Panc1 (cell line): ENCODE data around the gene GPC1. TPM values are rescaled to one million over a fixed set of nuclear protein-coding genes. Genes with fewer than 3 reads are reported as not detected.

Experiments
- ATAC-seq: fragments of 200-7000 bp; cut with Tn5 transposase; 2 replicates; pipeline ENCODE4 v1.9.1; 2020; ENCODE audit warnings: mild to moderate bottlenecking, moderate library complexity
- BruUV-seq: library from RNA; stranded (reverse); fragments of 400-500 nt; replicated peaks from 2 replicates; lab custom pipeline; 2021; lab: Mats Ljungman, UMichigan
- CTCF ChIA-PET: fragments of 300-600 bp; sonication (Branson Sonifier 250); formaldehyde crosslinking; loops from one replicate; lab custom pipeline; 2022; ENCODE audit warnings: antibody characterized with exemption; lab: Charles Lee
- POLR2A ChIA-PET: fragments of 300-600 bp; sonication (Branson Sonifier 250); formaldehyde crosslinking; loops from one replicate; lab custom pipeline; 2022; ENCODE audit warnings: antibody characterized with exemption; lab: Charles Lee
- DNase-seq: peaks from one replicate; pipeline ENCODE4 v3.0.0-alpha.2; 2010; ENCODE audit warnings: low read depth, low spot score
- H3K27ac ChIP-seq: 2 replicates; pipeline ENCODE4 v1.5.1; 2011; ENCODE audit warnings: mild to moderate bottlenecking, low read length, inconsistent platforms
- H3K27me3 ChIP-seq: fragments of 200-500 bp; sonication (Bioruptor generic); 2 replicates; pipeline ENCODE4 v1.6.0; 2014; ENCODE audit warnings: low read length, inconsistent platforms; ENCODE audit not compliant: control insufficient read depth, insufficient read depth
- H3K36me3 ChIP-seq: fragments of 200-500 bp; sonication (Bioruptor generic); 2 replicates; pipeline ENCODE4 v1.5.1; 2014; ENCODE audit warnings: inconsistent platforms, mild to moderate bottlenecking, low read length, moderate library complexity; ENCODE audit not compliant: control insufficient read depth, insufficient read depth
- H3K4me1 ChIP-seq: 2 replicates; pipeline ENCODE4 v1.5.1; 2011; ENCODE audit warnings: inconsistent platforms, mild to moderate bottlenecking, low read length, moderate library complexity; ENCODE audit not compliant: control insufficient read depth, insufficient read depth
- H3K4me3 ChIP-seq, 2 experiments: 2 replicates each; pipeline ENCODE4 v1.5.1; 2011 to 2012; ENCODE audit warnings: low read depth in 2 of 2, low read length in 2 of 2, mild to moderate bottlenecking in 2 of 2, inconsistent platforms in 1 of 2, moderate library complexity in 1 of 2
- H3K9me3 ChIP-seq: fragments of 200-500 bp; sonication (Bioruptor generic); 2 replicates; pipeline ENCODE4 v1.5.1; 2014; ENCODE audit warnings: low read depth, mild to moderate bottlenecking, inconsistent platforms, low read length, moderate library complexity; ENCODE audit not compliant: control insufficient read depth, insufficient read depth
- POLR2AphosphoS5 ChIP-seq: IDR thresholded peaks from 2 replicates; pipeline ENCODE4 v1.6.1; 2012; ENCODE audit warnings: mild to moderate bottlenecking, low read depth, low read length, moderate library complexity
- SIN3A ChIP-seq: IDR thresholded peaks from 2 replicates; pipeline ENCODE4 v1.6.1; 2012; ENCODE audit warnings: low read depth, mild to moderate bottlenecking, low read length, moderate library complexity, borderline replicate concordance; ENCODE audit not compliant: insufficient read depth
- TCF7L2 ChIP-seq: IDR thresholded peaks from 2 replicates; pipeline ENCODE4 v1.6.1; 2011; ENCODE audit warnings: mild to moderate bottlenecking, low read depth, low read length, inconsistent platforms
- in situ Hi-C: cut with HindIII; loops from 2 replicates; pipeline ENCODE4 v1.10.0; 2016; ENCODE audit warnings: low sequenced_read_pairs, low pct_unique_long_range_greater_than_20kb
- intact Hi-C: fragments of 100-400 bp; cut with micrococcal nuclease; formaldehyde crosslinking; loops from one replicate; pipeline ENCODE4 v1.10.0; 2022; ENCODE audit not compliant: unreplicated experiment
- total RNA-seq: library from RNA; stranded (reverse); gene quantifications from one replicate; pipeline ENCODE4 v1.2.1, GENCODE V29; 2021; ENCODE audit not compliant: unreplicated experiment
- TF ChIP-seq, protein P1 (sequence below): fragments of 450-650 bp; IDR thresholded peaks from 2 replicates; pipeline ENCODE4 v1.5.1; 2017; ENCODE audit warnings: mild to moderate bottlenecking
- TF ChIP-seq, protein P2 (sequence below), 2 experiments: IDR thresholded peaks; 2 replicates each; pipeline ENCODE4 v1.6.1; 2011 to 2012; ENCODE audit warnings: low read depth in 2 of 2, control low read depth in 1 of 2, low read length in 1 of 2, mild to moderate bottlenecking in 1 of 2, moderate library complexity in 1 of 2; ENCODE audit not compliant: insufficient read depth in 1 of 2

GPC1 gene
- total RNA-seq, 1 experiment from 2014 or later, result 88.7 TPM

DNA sequence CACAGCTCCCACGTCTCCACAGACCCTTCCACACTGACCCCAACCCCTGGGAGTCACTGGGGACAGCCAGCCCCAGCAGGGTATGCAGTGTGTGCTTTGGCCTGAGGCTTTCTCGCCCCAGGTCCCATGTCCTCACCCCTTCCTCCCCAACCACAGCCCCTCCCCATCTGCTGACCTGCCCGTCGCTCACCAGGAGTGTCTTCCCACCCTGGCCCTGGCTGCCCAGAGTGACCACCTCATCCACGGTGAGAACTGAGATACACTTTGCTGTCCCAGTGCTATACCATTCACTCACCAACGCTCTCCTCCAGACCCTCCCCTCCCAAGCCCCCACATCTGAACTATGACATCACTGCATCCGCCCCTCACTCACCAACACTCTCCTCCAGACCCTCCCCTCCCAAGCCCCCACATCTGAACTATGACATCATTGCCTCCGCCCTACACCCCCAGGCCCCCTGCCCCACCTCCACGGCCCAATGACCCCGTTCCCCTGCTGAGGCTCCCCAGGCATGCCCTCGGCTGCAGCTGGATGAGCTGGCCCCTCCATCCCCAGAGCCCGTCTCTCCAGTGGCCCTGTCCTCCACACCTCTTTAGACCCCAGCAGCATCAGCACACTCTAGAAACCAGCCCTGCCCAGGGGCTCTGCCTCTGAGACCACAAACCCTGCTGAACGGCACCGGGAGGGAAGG lies 67.1 kb downstream of the GPC1 start:
- ATAC-seq (no peak), DNase-seq (no peak)
- no peak for TF ChIP-seq SIN3A
- no peak overlapping the region for H3K27ac ChIP-seq
- intact Hi-C loops (no loop called here), in situ Hi-C loops (no loop called here)
- H3K4me1 ChIP-seq, result no peaks in the 10 kb centered on the region
- no peaks in the 10 kb centered on the region for H3K36me3 ChIP-seq
- H3K9me3 ChIP-seq, result no peaks in the 10 kb centered on the region
- no TSS peak for BruUV-seq
- H3K4me3 ChIP-seq, result no peak overlapping the region
- H3K27me3 ChIP-seq, result no peaks in the 10 kb centered on the region
- ChIA-PET POLR2A (no interaction called here), CTCF (no interaction called here)

DNA sequence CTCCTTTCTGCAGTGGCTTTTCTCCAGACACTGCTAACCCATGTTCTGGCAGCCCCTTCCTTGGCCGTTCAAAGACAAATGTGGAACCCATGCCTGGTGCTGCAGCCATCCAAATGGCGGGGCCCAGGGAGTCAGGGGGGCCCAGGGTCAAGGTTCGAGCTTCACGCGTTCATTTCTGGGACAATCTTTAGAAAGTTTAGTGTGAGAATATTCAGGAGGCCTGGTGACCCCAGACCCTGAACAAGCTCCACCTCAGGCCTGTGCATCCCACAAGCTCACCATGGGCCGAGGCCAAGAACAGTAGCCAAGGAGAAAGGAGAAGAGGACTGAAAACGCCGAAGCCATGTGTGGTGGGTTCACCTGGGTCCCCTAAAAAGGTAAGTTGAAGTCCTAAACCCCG lies 67.9 kb downstream of the GPC1 start:
- CTCF ChIA-PET, result no interaction called here
- Histone ChIP-seq H3K27ac (no peak overlapping the region), H3K4me1 (no peaks in the 10 kb centered on the region), H3K4me3 (no peak overlapping the region), H3K9me3 (no peaks in the 10 kb centered on the region), H3K27me3 (no peaks in the 10 kb centered on the region), H3K36me3 (no peaks in the 10 kb centered on the region)
- intact Hi-C loops, result no loop called here
- no TSS peak for BruUV-seq
- POLR2A ChIA-PET, result no interaction called here
- DNase-seq, result no peak
- ATAC-seq, result no peak
- in situ Hi-C loops, result no loop called here
- TF ChIP-seq SIN3A (no peak), POLR2AphosphoS5 (no peak), TCF7L2 (no peak)
- TF ChIP-seq, protein P1, sequence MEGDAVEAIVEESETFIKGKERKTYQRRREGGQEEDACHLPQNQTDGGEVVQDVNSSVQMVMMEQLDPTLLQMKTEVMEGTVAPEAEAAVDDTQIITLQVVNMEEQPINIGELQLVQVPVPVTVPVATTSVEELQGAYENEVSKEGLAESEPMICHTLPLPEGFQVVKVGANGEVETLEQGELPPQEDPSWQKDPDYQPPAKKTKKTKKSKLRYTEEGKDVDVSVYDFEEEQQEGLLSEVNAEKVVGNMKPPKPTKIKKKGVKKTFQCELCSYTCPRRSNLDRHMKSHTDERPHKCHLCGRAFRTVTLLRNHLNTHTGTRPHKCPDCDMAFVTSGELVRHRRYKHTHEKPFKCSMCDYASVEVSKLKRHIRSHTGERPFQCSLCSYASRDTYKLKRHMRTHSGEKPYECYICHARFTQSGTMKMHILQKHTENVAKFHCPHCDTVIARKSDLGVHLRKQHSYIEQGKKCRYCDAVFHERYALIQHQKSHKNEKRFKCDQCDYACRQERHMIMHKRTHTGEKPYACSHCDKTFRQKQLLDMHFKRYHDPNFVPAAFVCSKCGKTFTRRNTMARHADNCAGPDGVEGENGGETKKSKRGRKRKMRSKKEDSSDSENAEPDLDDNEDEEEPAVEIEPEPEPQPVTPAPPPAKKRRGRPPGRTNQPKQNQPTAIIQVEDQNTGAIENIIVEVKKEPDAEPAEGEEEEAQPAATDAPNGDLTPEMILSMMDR, result no peak
- TF ChIP-seq, protein P2, sequence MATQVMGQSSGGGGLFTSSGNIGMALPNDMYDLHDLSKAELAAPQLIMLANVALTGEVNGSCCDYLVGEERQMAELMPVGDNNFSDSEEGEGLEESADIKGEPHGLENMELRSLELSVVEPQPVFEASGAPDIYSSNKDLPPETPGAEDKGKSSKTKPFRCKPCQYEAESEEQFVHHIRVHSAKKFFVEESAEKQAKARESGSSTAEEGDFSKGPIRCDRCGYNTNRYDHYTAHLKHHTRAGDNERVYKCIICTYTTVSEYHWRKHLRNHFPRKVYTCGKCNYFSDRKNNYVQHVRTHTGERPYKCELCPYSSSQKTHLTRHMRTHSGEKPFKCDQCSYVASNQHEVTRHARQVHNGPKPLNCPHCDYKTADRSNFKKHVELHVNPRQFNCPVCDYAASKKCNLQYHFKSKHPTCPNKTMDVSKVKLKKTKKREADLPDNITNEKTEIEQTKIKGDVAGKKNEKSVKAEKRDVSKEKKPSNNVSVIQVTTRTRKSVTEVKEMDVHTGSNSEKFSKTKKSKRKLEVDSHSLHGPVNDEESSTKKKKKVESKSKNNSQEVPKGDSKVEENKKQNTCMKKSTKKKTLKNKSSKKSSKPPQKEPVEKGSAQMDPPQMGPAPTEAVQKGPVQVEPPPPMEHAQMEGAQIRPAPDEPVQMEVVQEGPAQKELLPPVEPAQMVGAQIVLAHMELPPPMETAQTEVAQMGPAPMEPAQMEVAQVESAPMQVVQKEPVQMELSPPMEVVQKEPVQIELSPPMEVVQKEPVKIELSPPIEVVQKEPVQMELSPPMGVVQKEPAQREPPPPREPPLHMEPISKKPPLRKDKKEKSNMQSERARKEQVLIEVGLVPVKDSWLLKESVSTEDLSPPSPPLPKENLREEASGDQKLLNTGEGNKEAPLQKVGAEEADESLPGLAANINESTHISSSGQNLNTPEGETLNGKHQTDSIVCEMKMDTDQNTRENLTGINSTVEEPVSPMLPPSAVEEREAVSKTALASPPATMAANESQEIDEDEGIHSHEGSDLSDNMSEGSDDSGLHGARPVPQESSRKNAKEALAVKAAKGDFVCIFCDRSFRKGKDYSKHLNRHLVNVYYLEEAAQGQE (IDR thresholded peaks at IDR 0.05; ENCODE audit: insufficient read depth in 1 of 2, low read depth in 2 of 2, low read length in 1 of 2), result no peak

DNA sequence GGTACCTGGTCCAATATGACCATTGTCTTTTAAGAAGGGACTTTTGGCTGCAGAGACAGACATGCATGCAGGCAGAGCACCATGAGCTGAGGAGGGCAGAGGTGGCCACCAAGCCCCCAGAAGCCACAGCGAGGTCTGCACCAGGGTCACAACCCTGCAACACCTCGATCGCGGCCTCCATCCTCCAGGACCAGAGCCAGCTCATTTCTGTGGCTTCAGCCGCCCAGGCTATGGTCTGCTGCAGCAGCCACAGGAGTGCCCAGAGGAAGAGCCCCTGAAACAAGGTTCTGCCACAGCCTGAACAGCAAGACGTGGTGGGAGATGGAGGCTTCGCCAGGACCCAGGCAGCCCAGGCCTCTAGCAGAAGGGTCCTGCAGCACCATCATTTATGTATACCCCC lies 68.4 kb downstream of the GPC1 start:
- Histone ChIP-seq H3K9me3 (no peaks in the 10 kb centered on the region), H3K36me3 (no peaks in the 10 kb centered on the region), H3K27ac (no peak overlapping the region), H3K4me3 (no peak overlapping the region), H3K4me1 (no peaks in the 10 kb centered on the region), H3K27me3 (no peaks in the 10 kb centered on the region)
- ATAC-seq (no peak), DNase-seq (no peak)
- intact Hi-C loops, result no loop called here
- POLR2A ChIA-PET, result no interaction called here
- CTCF ChIA-PET, result no interaction called here
- no TSS peak for BruUV-seq
- TF ChIP-seq TCF7L2, result no peak
- TF ChIP-seq, protein P2 (IDR thresholded peaks at IDR 0.05; ENCODE audit: insufficient read depth in 1 of 2, low read depth in 2 of 2, low read length in 1 of 2), result no peak
- TF ChIP-seq, protein P1, result no peak
- no peak for TF ChIP-seq SIN3A
- TF ChIP-seq POLR2AphosphoS5, result no peak
- in situ Hi-C loops, result no loop called here
